Omental fat pad (tissue), 4 donors: ENCODE measurements around the gene SKOR1. TPM values are rescaled to one million over a fixed set of nuclear protein-coding genes. Genes with fewer than 3 reads are reported as not detected.

Source experiments
- ATAC-seq: fragments of 150-250 bp; one replicate; pipeline ENCODE4 v1.9.1; 2016; ENCODE audit warnings: mild to moderate bottlenecking, moderate library complexity; ENCODE audit not compliant: low FRiP score
- DNase-seq: peaks from one replicate; pipeline ENCODE4 v3.0.0-alpha.2; 2019; ENCODE audit warnings: low spot score
- total RNA-seq, 4 donors: library from RNA; depleted of rRNA; stranded (reverse); fragments of >200 nt; gene quantifications; one replicate each; pipeline ENCODE4 v1.1.0, GENCODE V29; 2016
- TF ChIP-seq, protein P1 (sequence below), 3 donors: fragments of 450-650 bp; IDR thresholded peaks; one replicate each; pipeline ENCODE4 v1.5.1; 2016 to 2017; ENCODE audit warnings: antibody characterized with exemption in 3 of 3, mild to moderate bottlenecking in 3 of 3, moderate library complexity in 2 of 3

SKOR1 gene
- total RNA-seq, 4 donors from 2014 or later, result 0.19 to 1.1 (median 0.49) TPM

GRCh38 chr15:67832897-67833709 lies 7.8 kb downstream of the SKOR1 start:
- DNase-seq, result no peak
- TF ChIP-seq, protein P1, sequence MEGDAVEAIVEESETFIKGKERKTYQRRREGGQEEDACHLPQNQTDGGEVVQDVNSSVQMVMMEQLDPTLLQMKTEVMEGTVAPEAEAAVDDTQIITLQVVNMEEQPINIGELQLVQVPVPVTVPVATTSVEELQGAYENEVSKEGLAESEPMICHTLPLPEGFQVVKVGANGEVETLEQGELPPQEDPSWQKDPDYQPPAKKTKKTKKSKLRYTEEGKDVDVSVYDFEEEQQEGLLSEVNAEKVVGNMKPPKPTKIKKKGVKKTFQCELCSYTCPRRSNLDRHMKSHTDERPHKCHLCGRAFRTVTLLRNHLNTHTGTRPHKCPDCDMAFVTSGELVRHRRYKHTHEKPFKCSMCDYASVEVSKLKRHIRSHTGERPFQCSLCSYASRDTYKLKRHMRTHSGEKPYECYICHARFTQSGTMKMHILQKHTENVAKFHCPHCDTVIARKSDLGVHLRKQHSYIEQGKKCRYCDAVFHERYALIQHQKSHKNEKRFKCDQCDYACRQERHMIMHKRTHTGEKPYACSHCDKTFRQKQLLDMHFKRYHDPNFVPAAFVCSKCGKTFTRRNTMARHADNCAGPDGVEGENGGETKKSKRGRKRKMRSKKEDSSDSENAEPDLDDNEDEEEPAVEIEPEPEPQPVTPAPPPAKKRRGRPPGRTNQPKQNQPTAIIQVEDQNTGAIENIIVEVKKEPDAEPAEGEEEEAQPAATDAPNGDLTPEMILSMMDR (IDR thresholded peaks at IDR 0.05), result no peak

GRCh38 chr15:67833710-67834511 lies 8.6 kb downstream of the SKOR1 start:
- TF ChIP-seq, protein P1 (IDR thresholded peaks at IDR 0.05), result no peak
- DNase-seq (no peak), ATAC-seq (no peak)

More at GRCh38 chr15:67832897-67833709, 7.8 kb downstream of the SKOR1 start:
- ATAC-seq, result no peak

DNA sequence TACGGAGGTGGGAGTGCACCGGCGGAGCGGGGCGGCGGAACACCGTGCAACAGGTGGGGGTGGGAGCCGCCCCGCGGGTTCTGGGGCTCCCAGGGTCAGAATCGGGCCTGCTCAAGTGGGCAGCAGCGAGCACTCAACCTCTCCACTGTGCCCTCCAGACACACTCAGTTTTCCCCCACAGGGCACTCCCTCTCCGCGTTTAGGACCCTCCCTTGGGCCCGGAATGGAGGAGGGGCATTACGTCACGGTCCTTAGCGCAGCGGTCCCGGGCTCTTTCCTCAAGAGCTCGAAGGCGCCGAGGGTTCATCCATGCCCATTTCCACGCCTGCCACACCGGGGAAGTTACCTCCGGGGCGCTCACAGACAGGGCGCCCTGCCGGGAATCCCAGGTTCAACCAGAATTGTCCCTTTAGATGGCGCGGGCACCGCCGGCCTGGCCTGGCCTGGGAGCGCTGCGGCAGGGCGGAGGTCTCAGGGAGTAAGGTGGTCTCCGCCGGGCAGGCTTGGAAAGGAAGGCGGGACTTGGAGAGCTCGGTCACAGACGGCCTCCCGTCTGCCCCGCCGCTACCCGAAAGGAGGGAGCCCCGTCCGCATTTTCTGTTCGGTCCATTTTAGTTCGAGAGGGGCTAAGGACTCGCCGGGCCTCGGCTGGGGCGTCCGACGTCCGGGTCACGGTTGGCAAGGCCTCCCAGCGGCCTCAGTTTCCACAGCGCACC lies 9.4 kb downstream of the SKOR1 start:
- ATAC-seq (no peak), DNase-seq (no peak)
- TF ChIP-seq, protein P1 (IDR thresholded peaks at IDR 0.05), result no peak

- no peak for ATAC-seq
- DNase-seq, result no peak
- TF ChIP-seq, protein P1 (IDR thresholded peaks at IDR 0.05), result no peak
Observed at GRCh38 chr15:67835297-67836133, 10.2 kb downstream of the SKOR1 start.

DNA sequence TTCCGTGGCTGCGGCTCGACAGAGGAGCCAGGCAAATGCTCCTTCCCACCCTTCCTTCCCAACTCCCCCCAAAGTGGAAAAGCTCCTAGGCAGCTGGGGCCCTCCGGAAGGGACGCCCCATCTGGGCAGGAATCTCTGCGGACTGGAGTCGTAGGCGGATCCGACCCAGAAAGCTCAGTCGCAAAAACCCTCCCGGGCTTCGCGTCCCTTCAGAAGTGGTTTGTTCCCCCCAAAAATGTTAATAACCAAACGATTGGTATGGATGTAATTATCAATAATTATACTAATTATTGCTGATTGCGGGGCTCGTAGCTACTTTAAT lies 10.8 kb downstream of the SKOR1 start:
- ATAC-seq, result no peak
- TF ChIP-seq, protein P1 (IDR thresholded peaks at IDR 0.05), result no peak
- DNase-seq, result no peak

DNA sequence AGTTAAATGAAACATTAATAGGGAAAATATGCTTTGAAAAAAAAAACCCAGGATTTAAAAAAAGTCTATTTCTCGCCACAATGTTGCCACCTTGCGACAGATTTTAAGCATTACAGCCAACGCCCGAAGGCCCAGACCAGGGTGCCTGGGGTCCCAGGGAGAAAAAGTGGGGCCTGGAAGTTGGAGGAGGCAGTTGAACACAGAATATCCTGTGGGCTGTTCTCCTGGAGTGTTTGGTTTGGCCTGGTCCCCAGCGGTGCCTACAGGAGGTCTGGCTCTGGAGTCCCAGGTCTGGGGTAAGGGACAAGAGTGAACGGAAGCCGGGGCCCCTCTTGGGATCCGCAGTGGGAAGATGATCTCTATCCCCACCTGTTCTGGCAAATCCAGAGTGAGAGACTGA lies 11.2 kb downstream of the SKOR1 start:
- TF ChIP-seq, protein P1 (IDR thresholded peaks at IDR 0.05), result peak in 1 of 3 donors; percentile 37
- no peak for DNase-seq

More for the DNA sequence above, 11.2 kb downstream of the SKOR1 start:
- no peak for ATAC-seq
